ENCODE data around the gene PPP1R27.

Gene PPP1R27

GRCh38 chr17:81828656-81829055 lies 6.2 kb downstream of the PPP1R27 start:
- H3K4me1 Mint-ChIP-seq: peaks cover 38% of the 10 kb centered on the region
- H3K9me3 Mint-ChIP-seq: no peaks in the 10 kb centered on the region
- peak overlapping the region; percentile 96 for H3K27ac Mint-ChIP-seq
- DNase-seq: no peak
- H3K36me3 Mint-ChIP-seq (ENCODE audit: low read depth): no peaks in the 10 kb centered on the region
- H3K27me3 Mint-ChIP-seq (ENCODE audit: low read depth, poor library complexity): peaks cover 7% of the 10 kb centered on the region
- H3K4me3 Mint-ChIP-seq: no peak overlapping the region
- TF ChIP-seq CTCF (IDR thresholded peaks at IDR 0.05): no peak

GRCh38 chr17:81825841-81826466 lies 8.9 kb downstream of the PPP1R27 start:
- Mint-ChIP-seq H3K27me3 (ENCODE audit: low read depth, poor library complexity) (peaks cover 2% of the 10 kb centered on the region), H3K4me1 (peaks cover 27% of the 10 kb centered on the region), H3K36me3 (ENCODE audit: low read depth) (no peaks in the 10 kb centered on the region), H3K4me3 (no peak overlapping the region), H3K9me3 (no peaks in the 10 kb centered on the region), H3K27ac (peak overlapping the region; percentile 17)
- no peak for DNase-seq
- TF ChIP-seq CTCF (IDR thresholded peaks at IDR 0.05): no peak

GRCh38 chr17:81824595-81824994 lies 10.3 kb downstream of the PPP1R27 start:
- no peak for TF ChIP-seq CTCF (IDR thresholded peaks at IDR 0.05)
- no peak overlapping the region for H3K27ac Mint-ChIP-seq

GRCh38 chr17:81823820-81824550 lies 10.9 kb downstream of the PPP1R27 start:
- H3K27ac Mint-ChIP-seq: no peak overlapping the region
- H3K27me3 Mint-ChIP-seq (ENCODE audit: low read depth, poor library complexity): no peaks in the 10 kb centered on the region
- no peaks in the 10 kb centered on the region for H3K9me3 Mint-ChIP-seq
- peaks cover 19% of the 10 kb centered on the region for H3K4me1 Mint-ChIP-seq
- no peaks in the 10 kb centered on the region for H3K36me3 Mint-ChIP-seq (ENCODE audit: low read depth)
- no peak for TF ChIP-seq CTCF (IDR thresholded peaks at IDR 0.05)
- no peak overlapping the region for H3K4me3 Mint-ChIP-seq
- no peak for DNase-seq

More at GRCh38 chr17:81824595-81824994, 10.3 kb downstream of the PPP1R27 start:
- Mint-ChIP-seq H3K4me3 (no peak overlapping the region), H3K4me1 (peaks cover 22% of the 10 kb centered on the region), H3K27me3 (ENCODE audit: low read depth, poor library complexity) (no peaks in the 10 kb centered on the region), H3K9me3 (no peaks in the 10 kb centered on the region), H3K36me3 (ENCODE audit: low read depth) (no peaks in the 10 kb centered on the region)
- DNase-seq: no peak

GRCh38 chr17:81822996-81823819 lies 11.6 kb downstream of the PPP1R27 start:
- Mint-ChIP-seq H3K9me3 (no peaks in the 10 kb centered on the region), H3K4me3 (no peak overlapping the region), H3K4me1 (peaks cover 13% of the 10 kb centered on the region), H3K36me3 (ENCODE audit: low read depth) (no peaks in the 10 kb centered on the region), H3K27me3 (ENCODE audit: low read depth, poor library complexity) (no peaks in the 10 kb centered on the region), H3K27ac (no peak overlapping the region)
- no peak for TF ChIP-seq CTCF (IDR thresholded peaks at IDR 0.05)
- DNase-seq: no peak
